Heart left ventricle (tissue), 16 donors: Measurements from ENCODE around the gene GLIS2. TPM values are rescaled to one million over a fixed set of nuclear protein-coding genes. Genes with fewer than 3 reads are reported as not detected.

ENCODE experiments used
- ATAC-seq, 4 donors: fragments of 200-7000 bp; cut with Tn5 transposase; one replicate each; pipeline ENCODE4 v1.9.1; 2020 to 2022; ENCODE audit warnings: moderate library complexity in 4 of 4, mild to moderate bottlenecking in 3 of 4, moderate number of reproducible peaks in 1 of 4
- DNase-seq, 5 donors: peaks; one replicate each; pipeline ENCODE4 v3.0.0-alpha.2; 2020
- H3K27ac ChIP-seq, 12 donors: fragments of 200-600 bp; sonication (generic) in 4 of 12; one replicate each; pipeline versions ENCODE4 v1.5.0 to v1.8.0; 2016 to 2022; ENCODE audit warnings: mild to moderate bottlenecking in 2 of 12
- H3K27me3 ChIP-seq, 9 donors: fragments of 200-600 bp; sonication (generic) in 2 of 9; one replicate each; pipeline versions ENCODE4 v1.5.1 to v1.8.0; 2016 to 2022; ENCODE audit warnings: mild to moderate bottlenecking in 3 of 9
- H3K36me3 ChIP-seq, 9 donors: fragments of 200-600 bp; sonication (generic) in 2 of 9; one replicate each; pipeline versions ENCODE4 v1.5.0 to v1.8.0; 2018 to 2022; ENCODE audit warnings: mild to moderate bottlenecking in 2 of 9
- H3K4me1 ChIP-seq, 12 donors: fragments of 200-600 bp; sonication (generic) in 4 of 12; one replicate each; pipeline versions ENCODE4 v1.5.0 to v1.8.0; 2016 to 2022; ENCODE audit warnings: mild to moderate bottlenecking in 3 of 12
- H3K4me3 ChIP-seq, 12 donors: fragments of 200-600 bp; sonication (generic) in 4 of 12; one replicate each; pipeline versions ENCODE4 v1.5.0 to v1.8.0; 2017 to 2022; ENCODE audit warnings: mild to moderate bottlenecking in 9 of 12, moderate library complexity in 4 of 12
- H3K9me3 ChIP-seq, 12 donors: fragments of 200-600 bp; sonication (generic) in 4 of 12; one replicate each; pipeline versions ENCODE4 v1.5.0 to v1.8.0; 2016 to 2022; ENCODE audit warnings: mild to moderate bottlenecking in 1 of 12
- CTCF ChIP-seq, 12 donors: fragments of 200-600 bp; sonication (generic) in 4 of 12; IDR thresholded peaks; one replicate each; pipeline versions ENCODE4 v1.5.0 to v1.8.0; 2018 to 2022; ENCODE audit warnings: antibody characterized with exemption in 12 of 12, mild to moderate bottlenecking in 5 of 12
- POLR2A ChIP-seq, 2 donors: fragments of 450-650 bp; IDR thresholded peaks; one replicate each; pipeline ENCODE4 v1.6.1; 2017; ENCODE audit warnings: antibody characterized with exemption in 2 of 2, mild to moderate bottlenecking in 2 of 2, moderate library complexity in 2 of 2
- WGBS, 4 donors: extraction: QIAGEN DNeasy Blood & Tissue Kit in 2 of 4; methylation state at CpG; one replicate each; pipeline versions ENCODE4 v1.1.5 to v1.1.7; 2013 to 2018; 5-methylcytosine and 5-hydroxymethylcytosine counted together
- intact Hi-C, 10 donors: fragments of 100-400 bp; cut with DNase I; formaldehyde crosslinking; loops; one replicate each; pipeline versions ENCODE4 v1.11.1 to v1.14.2; 2022
- polyA plus RNA-seq, 2 donors: library from polyadenylated mRNA; stranded (reverse); fragments of 200-250 nt; gene quantifications; one replicate each; pipeline ENCODE4 v1.2.3, GENCODE V29; 2013
- total RNA-seq, 9 donors: library from RNA; depleted of rRNA in 2 of 9; stranded (reverse); fragments of >200 nt in 2 of 9; fragmentation: NEBNext Ultra II Directional in 3 of 9; extraction: Animal tissue kit (Norgen Biotek cat#: 25700) in 3 of 9; gene quantifications; one replicate each; pipeline versions ENCODE4 v1.1.0 to v1.2.4, GENCODE V29; 2016 to 2023
- donor health status: ischemic (EF 13 %, LVEDD 7.1; RV severe dilation, severe dysfunction).
- donor health status: healthy with polysubstance abuse.
- donor health status: DM: no; HTN: yes; CAD: no.
- donor health status: DM: no; HTN: no; CAD: no.
- donor health status: ischemic (EF 25% LVEDD 6.9; RV normal size, moderate dysfunction).
- donor health status: ischemic (EF 25% LVEDD 5.7; RV mildly dilated, moderate dysfunction).
- donor health status: healthy.
- donor health status: DM: yes; HTN: yes; CAD: no.
- donor health status: ischemic (EF 35%, LVEDD 5.7; RV mildly dilated, moderate dysfunction).
- donor health status: nonischemic (EF 11% LVEDD 7.7; RV severe dilation, severe dysfunction).
- donor health status: DM: yes; HTN: yes; CAD: no.
- donor health status: PGD.
- donor health status: ischemic (EF 29% LVEDD 5.4; RV normal size, mild dysfunction).
- donor health status: nonischemic (EF 23%, LVEDD 6.1; RV moderate dilation, normal function).

The GLIS2 gene
- total and polyA plus RNA-seq, 11 donors: 7.6 to 23.4 (median 12.7) TPM

GRCh38 chr16:4317532-4318450 is 1.9 kb downstream of the GLIS2 start:
- Histone ChIP-seq H3K9me3 (no peaks in the 10 kb centered on the region), H3K4me1 (peaks cover 11 to 84% (median 63%) of the 10 kb centered on the region in 12 donors), H3K27me3 (peaks cover 0 to 32% (median 0%) of the 10 kb centered on the region in 9 donors), H3K27ac (peak overlapping the region in 11 of 12 donors; percentile 78 to 99 (median 91)), H3K36me3 (no peaks in the 10 kb centered on the region), H3K4me3 (peak overlapping the region in 11 of 12 donors; percentile 64 to 92 (median 76))
- TF ChIP-seq POLR2A (IDR thresholded peaks at IDR 0.05) (no peak), CTCF (IDR thresholded peaks at IDR 0.05) (no peak)
- 29 to 59% (median 38%) methylated on average over 8 to 12 of the region's 12 CpGs for WGBS, 4 donors
- peak in 2 of 4 donors; percentile 1 to 3 for ATAC-seq
- peak in 3 of 5 donors; percentile 61 to 75 (median 64) for DNase-seq
- intact Hi-C loops: loop anchor here in 1 of 10 donors (1.0 kb wide), 1 partner anchor 11 kb away; no protein-coding TSS in a partner anchor

GRCh38 chr16:4318451-4318910 is 2.6 kb downstream of the GLIS2 start:
- H3K4me3 ChIP-seq: peak overlapping the region in 5 of 12 donors; percentile 5 to 81 (median 68)
- 45 to 48% (median 47%) methylated on average over 10 to 13 of the region's 13 CpGs for WGBS, 4 donors
- H3K27me3 ChIP-seq: peaks cover 0 to 27% (median 0%) of the 10 kb centered on the region in 9 donors
- intact Hi-C loops: no loop called here
- ATAC-seq (no peak), DNase-seq (no peak)
- no peaks in the 10 kb centered on the region for H3K9me3 ChIP-seq
- peak overlapping the region in 11 of 12 donors; percentile 78 to 99 (median 91) for H3K27ac ChIP-seq
- TF ChIP-seq POLR2A (IDR thresholded peaks at IDR 0.05): no peak
- TF ChIP-seq CTCF (IDR thresholded peaks at IDR 0.05): no peak
- H3K36me3 ChIP-seq: no peaks in the 10 kb centered on the region
- peaks cover 12 to 89% (median 70%) of the 10 kb centered on the region in 12 donors for H3K4me1 ChIP-seq

GRCh38 chr16:4318967-4319366 is 3.1 kb downstream of the GLIS2 start:
- Histone ChIP-seq H3K4me1 (peaks cover 16 to 89% (median 71%) of the 10 kb centered on the region in 12 donors), H3K27me3 (peaks cover 0 to 25% (median 0%) of the 10 kb centered on the region in 9 donors), H3K27ac (peak overlapping the region in 10 of 12 donors; percentile 83 to 99 (median 92)), H3K4me3 (peak overlapping the region in 3 of 12 donors; percentile 23 to 81 (median 68)), H3K36me3 (no peaks in the 10 kb centered on the region), H3K9me3 (no peaks in the 10 kb centered on the region)
- intact Hi-C loops: no loop called here
- 75 to 90% (median 82%) methylated on average over 3 to 5 of the region's 5 CpGs for WGBS, 4 donors
- TF ChIP-seq POLR2A (IDR thresholded peaks at IDR 0.05) (no peak), CTCF (IDR thresholded peaks at IDR 0.05) (no peak)
- ATAC-seq (no peak), DNase-seq (no peak)
